GM12864 (cell line): ENCODE data around the gene OR2V1.

Experiments used
- DNase-seq: peaks from one replicate; pipeline ENCODE4 v3.0.0-alpha.2; 2011; ENCODE audit warnings: low read depth
- H3K4me3 ChIP-seq: 2 replicates; pipeline ENCODE4 v1.5.1; 2011; ENCODE audit warnings: mild to moderate bottlenecking, low read depth, low read length, control low read depth
- CTCF ChIP-seq: IDR thresholded peaks from 2 replicates; pipeline ENCODE4 v1.5.1; 2011; ENCODE audit warnings: low read depth, mild to moderate bottlenecking, moderate library complexity, low read length, control low read depth, inconsistent platforms; ENCODE audit errors: missing control alignments

The OR2V1 gene

GRCh38 chr5:181124526-181124925 lies 6.4 kb downstream of the OR2V1 start:
- TF ChIP-seq CTCF: no peak
- no peak for DNase-seq
- H3K4me3 ChIP-seq: no peak overlapping the region

GRCh38 chr5:181121675-181122561 lies 9.1 kb downstream of the OR2V1 start:
- H3K4me3 ChIP-seq: no peak overlapping the region
- DNase-seq: no peak
- peak; percentile 4 for TF ChIP-seq CTCF

- DNase-seq: no peak
- H3K4me3 ChIP-seq: no peak overlapping the region
- TF ChIP-seq CTCF: no peak
These were observed 10.2 kb downstream of the OR2V1 start for GRCh38 chr5:181120761-181121160.

GRCh38 chr5:181120306-181120705 lies 10.7 kb downstream of the OR2V1 start:
- no peak for TF ChIP-seq CTCF
- no peak for DNase-seq
- no peak overlapping the region for H3K4me3 ChIP-seq

GRCh38 chr5:181119105-181119504 lies 11.9 kb downstream of the OR2V1 start:
- TF ChIP-seq CTCF: no peak
- DNase-seq: no peak
- no peak overlapping the region for H3K4me3 ChIP-seq

GRCh38 chr5:181118369-181118768 lies 12.6 kb downstream of the OR2V1 start:
- DNase-seq: no peak
- H3K4me3 ChIP-seq: no peak overlapping the region
- TF ChIP-seq CTCF: no peak
